Thoracic aorta (tissue), 2 donors: ENCODE data around the gene MARCHF5. TPM values are rescaled to one million over a fixed set of nuclear protein-coding genes. Genes with fewer than 3 reads are reported as not detected.
A peak's percentile ranks its signal among the peaks of the same experiment; 100 is the strongest.

ENCODE experiments used
- ATAC-seq: fragments of 150-250 bp; one replicate; pipeline ENCODE4 v1.8.0; 2017; ENCODE audit warnings: low read depth; ENCODE audit not compliant: insufficient number of reproducible peaks, low FRiP score
- DNase-seq: peaks from one replicate; pipeline ENCODE4 v3.0.0-alpha.2; 2020; ENCODE audit warnings: low spot score
- H3K27ac ChIP-seq, 2 donors: fragments of 200-600 bp; sonication (generic); 1 replicate in 1 of 2; 2 replicates in 1 of 2; pipeline ENCODE4 v1.5.1; 2016; ENCODE audit warnings: mild to moderate bottlenecking in 2 of 2, moderate library complexity in 2 of 2
- H3K27me3 ChIP-seq: fragments of 200-600 bp; sonication (generic); replicated peaks from 2 replicates; pipeline ENCODE4 v1.6.0; 2016; ENCODE audit warnings: mild to moderate bottlenecking; ENCODE audit not compliant: insufficient read depth
- H3K36me3 ChIP-seq: fragments of 200-600 bp; sonication (generic); one replicate; pipeline ENCODE4 v1.5.1; 2016
- H3K4me1 ChIP-seq, 2 donors: fragments of 200-600 bp; sonication (generic); 1 replicate in 1 of 2; 2 replicates in 1 of 2; pipeline versions ENCODE4 v1.5.1 to v1.6.0; 2016; ENCODE audit warnings: low read depth in 2 of 2, mild to moderate bottlenecking in 1 of 2; ENCODE audit not compliant: control insufficient read depth in 1 of 2
- H3K4me3 ChIP-seq: fragments of 200-600 bp; sonication (generic); 2 replicates; pipeline ENCODE4 v1.5.1; 2016; ENCODE audit warnings: mild to moderate bottlenecking
- H3K9me3 ChIP-seq: fragments of 200-600 bp; sonication (generic); 2 replicates; pipeline ENCODE4 v1.5.1; 2016
- total RNA-seq, 2 donors: library from RNA; depleted of rRNA; stranded (reverse); fragments of >200 nt; gene quantifications; one replicate each; pipeline versions ENCODE4 v1.1.0 to v1.2.3, GENCODE V29; 2016
- TF ChIP-seq, protein P1 (sequence below): fragments of 200-600 bp; sonication (generic); IDR thresholded peaks from one replicate; pipeline ENCODE4 v1.5.1; 2019; ENCODE audit warnings: antibody characterized with exemption

The MARCHF5 gene
- total RNA-seq, 2 donors from 2014 or later = 19.6 to 29.1 TPM

DNA sequence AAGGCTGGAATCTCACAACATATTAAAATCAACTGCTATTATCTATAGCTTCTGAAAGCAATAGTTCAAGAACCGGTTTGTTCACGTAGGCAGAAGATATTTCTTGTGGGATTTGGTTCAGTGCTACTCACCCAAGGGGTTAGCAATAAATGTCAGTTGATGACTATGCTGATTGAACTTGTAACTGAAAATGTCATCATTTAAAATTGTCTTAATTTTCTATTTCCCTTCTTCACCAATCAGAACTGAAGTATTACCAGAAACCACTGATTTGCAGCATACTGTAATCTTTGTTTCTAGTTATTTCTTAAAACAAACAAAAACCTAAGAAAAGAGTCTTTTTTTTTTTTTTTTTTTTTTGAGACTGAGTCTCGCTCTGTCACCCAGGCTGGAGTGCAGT is 46.2 kb upstream of the MARCHF5 start:
- no peak for ATAC-seq
- DNase-seq = no peak
- Histone ChIP-seq H3K4me3 (no peak overlapping the region), H3K36me3 (peaks cover 2% of the 10 kb centered on the region), H3K9me3 (no peaks in the 10 kb centered on the region), H3K4me1 (peaks cover 3 to 11% of the 10 kb centered on the region in 2 donors), H3K27ac (no peak overlapping the region), H3K27me3 (no peaks in the 10 kb centered on the region)
- TF ChIP-seq, protein P1, sequence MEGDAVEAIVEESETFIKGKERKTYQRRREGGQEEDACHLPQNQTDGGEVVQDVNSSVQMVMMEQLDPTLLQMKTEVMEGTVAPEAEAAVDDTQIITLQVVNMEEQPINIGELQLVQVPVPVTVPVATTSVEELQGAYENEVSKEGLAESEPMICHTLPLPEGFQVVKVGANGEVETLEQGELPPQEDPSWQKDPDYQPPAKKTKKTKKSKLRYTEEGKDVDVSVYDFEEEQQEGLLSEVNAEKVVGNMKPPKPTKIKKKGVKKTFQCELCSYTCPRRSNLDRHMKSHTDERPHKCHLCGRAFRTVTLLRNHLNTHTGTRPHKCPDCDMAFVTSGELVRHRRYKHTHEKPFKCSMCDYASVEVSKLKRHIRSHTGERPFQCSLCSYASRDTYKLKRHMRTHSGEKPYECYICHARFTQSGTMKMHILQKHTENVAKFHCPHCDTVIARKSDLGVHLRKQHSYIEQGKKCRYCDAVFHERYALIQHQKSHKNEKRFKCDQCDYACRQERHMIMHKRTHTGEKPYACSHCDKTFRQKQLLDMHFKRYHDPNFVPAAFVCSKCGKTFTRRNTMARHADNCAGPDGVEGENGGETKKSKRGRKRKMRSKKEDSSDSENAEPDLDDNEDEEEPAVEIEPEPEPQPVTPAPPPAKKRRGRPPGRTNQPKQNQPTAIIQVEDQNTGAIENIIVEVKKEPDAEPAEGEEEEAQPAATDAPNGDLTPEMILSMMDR = no peak

DNA sequence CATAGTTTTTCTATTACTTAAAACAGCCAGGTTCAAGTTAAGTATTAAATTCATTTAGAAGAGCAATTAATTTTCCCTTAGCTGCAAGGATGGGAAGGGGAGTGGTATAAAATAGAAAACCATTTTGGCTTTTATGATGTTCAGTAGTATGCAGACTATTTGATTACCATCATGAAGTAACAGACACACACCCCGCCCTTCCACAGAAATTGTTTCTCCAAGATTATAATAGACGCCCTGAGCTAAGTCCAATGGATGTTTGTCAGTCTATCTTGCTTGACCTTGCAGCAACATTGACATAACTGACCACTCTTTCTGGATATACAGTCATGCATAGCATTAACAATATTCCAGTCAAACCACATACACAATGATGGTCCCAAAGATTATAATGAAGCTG is 42.4 kb upstream of the MARCHF5 start:
- TF ChIP-seq, protein P1 = no peak
- Histone ChIP-seq H3K27ac (no peak overlapping the region), H3K4me1 (no peaks in the 10 kb centered on the region), H3K4me3 (no peak overlapping the region), H3K36me3 (peaks cover 2% of the 10 kb centered on the region), H3K27me3 (no peaks in the 10 kb centered on the region), H3K9me3 (no peaks in the 10 kb centered on the region)
- ATAC-seq (no peak), DNase-seq (no peak)

DNA sequence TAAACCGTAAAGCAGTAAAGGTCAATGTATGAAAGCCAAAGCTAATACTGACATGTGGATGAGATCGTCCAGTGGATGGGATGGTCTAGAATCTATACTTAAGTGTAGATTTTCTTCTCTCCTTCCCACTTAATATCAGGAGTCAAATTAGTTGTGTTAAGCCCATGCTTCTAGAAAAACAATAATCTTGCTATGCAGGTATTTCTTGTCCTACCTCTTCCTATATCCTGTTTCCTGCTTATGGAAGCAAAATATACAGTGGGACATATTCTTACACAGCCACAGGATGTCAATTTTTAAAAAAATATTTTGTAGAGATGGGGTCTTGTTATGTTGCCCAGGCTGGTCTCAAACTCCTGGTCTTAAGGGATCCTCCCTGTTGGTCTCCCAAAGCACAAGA is 27.6 kb upstream of the MARCHF5 start:
- H3K27ac ChIP-seq = no peak overlapping the region
- DNase-seq (no peak), ATAC-seq (no peak)
- H3K9me3 ChIP-seq = no peaks in the 10 kb centered on the region
- H3K27me3 ChIP-seq = no peaks in the 10 kb centered on the region
- peaks cover 15 to 26% of the 10 kb centered on the region in 2 donors for H3K4me1 ChIP-seq
- no peaks in the 10 kb centered on the region for H3K36me3 ChIP-seq
- TF ChIP-seq, protein P1 = no peak
- no peak overlapping the region for H3K4me3 ChIP-seq

DNA sequence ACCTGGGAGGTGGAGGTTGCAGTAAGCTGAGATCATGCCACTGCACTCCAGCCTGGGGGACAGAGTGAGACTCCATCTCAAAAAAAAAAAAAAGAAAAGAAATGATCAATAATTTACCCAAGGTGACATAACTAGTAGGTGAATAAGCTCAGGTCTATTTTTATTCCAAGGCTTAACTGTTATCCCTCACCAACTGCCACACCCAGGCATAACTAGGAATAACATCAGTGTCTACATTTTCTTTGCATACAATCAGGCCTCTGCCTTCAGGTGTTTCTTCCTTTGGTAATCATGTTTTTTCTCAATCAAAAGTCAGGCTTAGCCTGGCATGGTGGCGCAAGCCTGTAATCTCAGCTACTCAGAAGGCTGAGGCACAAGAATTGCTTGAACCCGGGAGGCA is 26.7 kb upstream of the MARCHF5 start:
- H3K27ac ChIP-seq = no peak overlapping the region
- no peak overlapping the region for H3K4me3 ChIP-seq
- H3K36me3 ChIP-seq = no peaks in the 10 kb centered on the region
- no peaks in the 10 kb centered on the region for H3K27me3 ChIP-seq
- H3K4me1 ChIP-seq = peaks cover 22 to 33% of the 10 kb centered on the region in 2 donors
- DNase-seq (no peak), ATAC-seq (no peak)
- TF ChIP-seq, protein P1 = no peak
- no peaks in the 10 kb centered on the region for H3K9me3 ChIP-seq

DNA sequence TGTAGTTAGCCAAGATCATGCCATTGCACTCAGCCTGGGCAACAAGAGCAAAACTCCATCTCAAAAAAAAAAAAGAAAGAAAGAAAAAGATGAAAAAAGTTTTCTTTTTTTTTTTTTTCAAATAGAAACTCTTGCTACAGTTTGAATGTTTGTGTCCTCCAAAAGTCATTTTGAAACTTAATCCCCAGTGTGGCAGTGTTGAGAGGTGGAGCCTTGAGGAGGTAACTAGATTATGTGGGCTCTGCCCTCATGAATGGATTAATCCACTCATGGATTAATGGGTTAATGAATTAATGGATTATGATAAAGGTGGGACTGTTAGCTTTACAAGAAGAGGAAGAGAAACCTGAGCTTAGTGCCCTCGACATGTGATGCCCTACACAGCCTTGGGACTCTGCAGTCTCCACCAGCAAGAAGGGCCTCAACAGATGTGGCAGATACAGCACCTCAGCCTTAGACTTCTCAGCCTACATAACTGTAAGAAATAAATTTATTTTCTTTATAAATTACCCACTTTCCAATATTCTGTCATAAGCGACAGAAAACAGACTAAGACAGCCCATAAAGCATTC is 25.2 kb upstream of the MARCHF5 start:
- no peaks in the 10 kb centered on the region for H3K27me3 ChIP-seq
- no peak for ATAC-seq
- peaks cover 22 to 33% of the 10 kb centered on the region in 2 donors for H3K4me1 ChIP-seq
- no peaks in the 10 kb centered on the region for H3K9me3 ChIP-seq
- TF ChIP-seq, protein P1 = no peak
- no peak overlapping the region for H3K4me3 ChIP-seq
- peak overlapping the region; percentile 66 to 68 for H3K27ac ChIP-seq
- H3K36me3 ChIP-seq = no peaks in the 10 kb centered on the region
- DNase-seq = no peak
